ENCODE measurements around the gene UGGT1. TPM values are rescaled to one million over a fixed set of nuclear protein-coding genes. Genes with fewer than 3 reads are reported as not detected.

UGGT1 gene
- total and polyA plus RNA-seq, 2 experiments from 2014 or later: 11.5 to 65.0 TPM

- no peak overlapping the region for H3K27ac Mint-ChIP-seq
- H3K4me1 Mint-ChIP-seq: no peaks in the 10 kb centered on the region
- Histone ChIP-seq H2AFZ (no peak overlapping the region), H3K4me1 (ENCODE audit: insufficient read depth) (no peaks in the 10 kb centered on the region), H3K4me2 (no peak overlapping the region), H3K79me2 (replicated peaks; ENCODE audit: insufficient read depth) (no peaks in the 10 kb centered on the region), H3K36me3 (ENCODE audit: insufficient read depth) (peaks cover 43% of the 10 kb centered on the region), H4K20me1 (replicated peaks; ENCODE audit: insufficient read depth) (no peaks in the 10 kb centered on the region; the same call in none of the 2 replicates), H3K4me3 (no peak overlapping the region), H3K9me2 (ENCODE audit: insufficient read depth) (no peaks in the 10 kb centered on the region), H3F3A (replicated peaks; ENCODE audit: low read depth) (no peaks in the 10 kb centered on the region), H3K27me3 (ENCODE audit: insufficient read depth) (no peaks in the 10 kb centered on the region), H3K27ac (ENCODE audit: low read depth) (no peak overlapping the region)
- H3K4me3 Mint-ChIP-seq: no peak overlapping the region
- H3K27me3 Mint-ChIP-seq (ENCODE audit: insufficient read depth, low read depth, poor library complexity): peaks cover 2% of the 10 kb centered on the region
- DNase-seq (ENCODE audit: low spot score) (no peak), ATAC-seq (no peak)
- H3K36me3 Mint-ChIP-seq (ENCODE audit: low read depth): peaks cover 56% of the 10 kb centered on the region
- TF ChIP-seq CREB1 (CRISPR knock-in tag; IDR thresholded peaks at IDR 0.05; ENCODE audit: low read depth): no peak
- no peak for TF ChIP-seq EZH2phosphoT487 (IDR thresholded peaks at IDR 0.05; ENCODE audit: unreplicated experiment)
- TF ChIP-seq NANOG (IDR thresholded peaks at IDR 0.05; ENCODE audit: borderline replicate concordance): no peak
- TF ChIP-seq JUNB (IDR thresholded peaks at IDR 0.05; ENCODE audit: unreplicated experiment): no peak
- no peaks in the 10 kb centered on the region for H3K9me3 Mint-ChIP-seq
Observed at GRCh38 chr2:128115921-128116623, 25.1 kb downstream of the UGGT1 start.

- Histone ChIP-seq H3K9me2 (ENCODE audit: insufficient read depth) (no peaks in the 10 kb centered on the region), H3K79me2 (replicated peaks; ENCODE audit: insufficient read depth) (no peaks in the 10 kb centered on the region), H3F3A (replicated peaks; ENCODE audit: low read depth) (no peaks in the 10 kb centered on the region), H2AFZ (no peak overlapping the region), H3K4me1 (ENCODE audit: insufficient read depth) (no peaks in the 10 kb centered on the region), H3K36me3 (ENCODE audit: insufficient read depth) (peaks cover 57% of the 10 kb centered on the region), H3K27ac (ENCODE audit: low read depth) (no peak overlapping the region), H3K27me3 (ENCODE audit: insufficient read depth) (no peaks in the 10 kb centered on the region), H3K4me3 (no peak overlapping the region), H4K20me1 (replicated peaks; ENCODE audit: insufficient read depth) (peaks cover 8% of the 10 kb centered on the region), H3K4me2 (no peak overlapping the region)
- DNase-seq (ENCODE audit: low spot score) (no peak), ATAC-seq (no peak)
- Mint-ChIP-seq H3K4me1 (no peaks in the 10 kb centered on the region), H3K27me3 (ENCODE audit: insufficient read depth, low read depth, poor library complexity) (peaks cover 1% of the 10 kb centered on the region), H3K4me3 (no peak overlapping the region), H3K27ac (no peak overlapping the region), H3K9me3 (no peaks in the 10 kb centered on the region), H3K36me3 (ENCODE audit: low read depth) (peaks cover 77% of the 10 kb centered on the region)
- TF ChIP-seq CREB1 (CRISPR knock-in tag; IDR thresholded peaks at IDR 0.05; ENCODE audit: low read depth): no peak
- TF ChIP-seq EZH2phosphoT487 (IDR thresholded peaks at IDR 0.05; ENCODE audit: unreplicated experiment): no peak
- TF ChIP-seq CTCF (conservative IDR thresholded peaks at IDR 0.05; ENCODE audit: low read depth in 2 of 2): no peak
- no peak for TF ChIP-seq REST (IDR thresholded peaks at IDR 0.05; ENCODE audit: unreplicated experiment)
- TF ChIP-seq JUNB (IDR thresholded peaks at IDR 0.05; ENCODE audit: unreplicated experiment): no peak
- no peak for TF ChIP-seq ZNF462 (CRISPR knock-in tag; IDR thresholded peaks at IDR 0.05)
- no peak for TF ChIP-seq ZNF114 (CRISPR knock-in tag; IDR thresholded peaks at IDR 0.05)
- TF ChIP-seq STAT1 (IDR thresholded peaks at IDR 0.05; ENCODE audit: unreplicated experiment): no peak
- no peak for TF ChIP-seq NANOG (IDR thresholded peaks at IDR 0.05; ENCODE audit: borderline replicate concordance)
Observed at GRCh38 chr2:128134573-128134972, 43.6 kb downstream of the UGGT1 start.
